ENCODE results near the gene ZNF782.

DNA sequence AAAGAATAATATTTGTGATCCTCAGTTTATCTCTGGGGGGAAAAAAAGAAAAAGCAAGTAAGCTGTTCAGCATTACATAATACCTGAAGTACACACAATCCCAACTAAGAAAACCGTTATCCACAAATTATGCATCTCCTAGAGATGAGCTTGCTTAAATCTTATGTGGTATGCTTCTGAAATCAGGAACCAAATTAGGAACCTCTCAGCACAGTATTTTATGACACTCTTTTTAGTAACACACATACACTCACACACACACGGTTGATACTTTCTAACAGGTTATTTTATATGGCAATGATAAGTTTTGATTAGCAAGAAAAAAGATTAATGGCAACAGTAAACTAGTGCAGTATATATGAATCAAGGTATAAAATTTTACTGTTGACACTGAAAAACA is 75.2 kb downstream of the ZNF782 start:
- TF ChIP-seq, protein P1, sequence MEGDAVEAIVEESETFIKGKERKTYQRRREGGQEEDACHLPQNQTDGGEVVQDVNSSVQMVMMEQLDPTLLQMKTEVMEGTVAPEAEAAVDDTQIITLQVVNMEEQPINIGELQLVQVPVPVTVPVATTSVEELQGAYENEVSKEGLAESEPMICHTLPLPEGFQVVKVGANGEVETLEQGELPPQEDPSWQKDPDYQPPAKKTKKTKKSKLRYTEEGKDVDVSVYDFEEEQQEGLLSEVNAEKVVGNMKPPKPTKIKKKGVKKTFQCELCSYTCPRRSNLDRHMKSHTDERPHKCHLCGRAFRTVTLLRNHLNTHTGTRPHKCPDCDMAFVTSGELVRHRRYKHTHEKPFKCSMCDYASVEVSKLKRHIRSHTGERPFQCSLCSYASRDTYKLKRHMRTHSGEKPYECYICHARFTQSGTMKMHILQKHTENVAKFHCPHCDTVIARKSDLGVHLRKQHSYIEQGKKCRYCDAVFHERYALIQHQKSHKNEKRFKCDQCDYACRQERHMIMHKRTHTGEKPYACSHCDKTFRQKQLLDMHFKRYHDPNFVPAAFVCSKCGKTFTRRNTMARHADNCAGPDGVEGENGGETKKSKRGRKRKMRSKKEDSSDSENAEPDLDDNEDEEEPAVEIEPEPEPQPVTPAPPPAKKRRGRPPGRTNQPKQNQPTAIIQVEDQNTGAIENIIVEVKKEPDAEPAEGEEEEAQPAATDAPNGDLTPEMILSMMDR (conservative IDR thresholded peaks at IDR 0.05; ENCODE audit: low read length), result no peak
- no peak for TF ChIP-seq EZH2phosphoT487 (IDR thresholded peaks at IDR 0.05; ENCODE audit: borderline replicate concordance, low read depth, low read length)
